ENCODE results near the gene CRACDL.

- TF ChIP-seq POLR2AphosphoS5 (IDR thresholded peaks at IDR 0.05; ENCODE audit: low read depth, low read length) (no peak), REST (IDR thresholded peaks at IDR 0.05; ENCODE audit: insufficient read depth in 1 of 2, low read depth in 2 of 2, low read length in 2 of 2) (no peak)
These were observed 36.9 kb downstream of the CRACDL start for GRCh38 chr2:98899041-98899702.
